ENCODE data around the gene SPPL2A. TPM values are rescaled to one million over a fixed set of nuclear protein-coding genes. Genes with fewer than 3 reads are reported as not detected.

Gene SPPL2A
- total RNA-seq, 1 experiment from 2014 or later = 38.6 TPM

DNA sequence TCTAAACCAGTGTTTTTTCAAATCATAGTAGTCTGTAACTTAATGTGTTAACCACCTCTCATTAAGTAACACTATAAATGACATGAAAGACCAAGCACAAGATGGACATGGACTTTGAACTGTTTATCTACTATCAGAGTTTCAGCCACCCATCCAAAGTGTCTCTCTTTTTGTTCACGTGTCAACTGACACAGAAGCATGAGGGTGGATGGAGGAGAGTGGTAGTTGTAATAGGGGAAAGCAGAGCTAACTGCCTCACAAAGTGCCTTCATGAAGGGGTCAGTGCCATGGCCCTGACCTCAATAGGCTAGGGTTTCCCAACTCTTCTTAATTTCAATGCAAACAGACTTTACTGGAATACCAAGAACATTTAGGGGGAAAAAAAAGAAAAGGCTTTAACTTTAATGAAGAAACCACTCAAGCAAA, 46.8 kb downstream of the SPPL2A start:
- ChIA-PET CTCF (no interaction called here), POLR2A (no interaction called here)
- Mint-ChIP-seq H3K4me1 (no peaks in the 10 kb centered on the region), H3K4me3 (no peak overlapping the region), H3K36me3 (peaks cover 7% of the 10 kb centered on the region), H3K27ac (no peak overlapping the region), H3K27me3 (ENCODE audit: low read depth) (no peaks in the 10 kb centered on the region), H3K9me3 (no peaks in the 10 kb centered on the region)
- TF ChIP-seq GABPB1 (CRISPR knock-in tag; IDR thresholded peaks at IDR 0.05) = peak; percentile 64
- no peak for TF ChIP-seq ZNF219 (CRISPR knock-in tag; IDR thresholded peaks at IDR 0.05; ENCODE audit: borderline replicate concordance)
- TF ChIP-seq, protein P1, sequence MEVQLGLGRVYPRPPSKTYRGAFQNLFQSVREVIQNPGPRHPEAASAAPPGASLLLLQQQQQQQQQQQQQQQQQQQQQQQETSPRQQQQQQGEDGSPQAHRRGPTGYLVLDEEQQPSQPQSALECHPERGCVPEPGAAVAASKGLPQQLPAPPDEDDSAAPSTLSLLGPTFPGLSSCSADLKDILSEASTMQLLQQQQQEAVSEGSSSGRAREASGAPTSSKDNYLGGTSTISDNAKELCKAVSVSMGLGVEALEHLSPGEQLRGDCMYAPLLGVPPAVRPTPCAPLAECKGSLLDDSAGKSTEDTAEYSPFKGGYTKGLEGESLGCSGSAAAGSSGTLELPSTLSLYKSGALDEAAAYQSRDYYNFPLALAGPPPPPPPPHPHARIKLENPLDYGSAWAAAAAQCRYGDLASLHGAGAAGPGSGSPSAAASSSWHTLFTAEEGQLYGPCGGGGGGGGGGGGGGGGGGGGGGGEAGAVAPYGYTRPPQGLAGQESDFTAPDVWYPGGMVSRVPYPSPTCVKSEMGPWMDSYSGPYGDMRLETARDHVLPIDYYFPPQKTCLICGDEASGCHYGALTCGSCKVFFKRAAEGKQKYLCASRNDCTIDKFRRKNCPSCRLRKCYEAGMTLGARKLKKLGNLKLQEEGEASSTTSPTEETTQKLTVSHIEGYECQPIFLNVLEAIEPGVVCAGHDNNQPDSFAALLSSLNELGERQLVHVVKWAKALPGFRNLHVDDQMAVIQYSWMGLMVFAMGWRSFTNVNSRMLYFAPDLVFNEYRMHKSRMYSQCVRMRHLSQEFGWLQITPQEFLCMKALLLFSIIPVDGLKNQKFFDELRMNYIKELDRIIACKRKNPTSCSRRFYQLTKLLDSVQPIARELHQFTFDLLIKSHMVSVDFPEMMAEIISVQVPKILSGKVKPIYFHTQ (CRISPR knock-in tag; IDR thresholded peaks at IDR 0.05) = no peak
- TF ChIP-seq, protein P2, sequence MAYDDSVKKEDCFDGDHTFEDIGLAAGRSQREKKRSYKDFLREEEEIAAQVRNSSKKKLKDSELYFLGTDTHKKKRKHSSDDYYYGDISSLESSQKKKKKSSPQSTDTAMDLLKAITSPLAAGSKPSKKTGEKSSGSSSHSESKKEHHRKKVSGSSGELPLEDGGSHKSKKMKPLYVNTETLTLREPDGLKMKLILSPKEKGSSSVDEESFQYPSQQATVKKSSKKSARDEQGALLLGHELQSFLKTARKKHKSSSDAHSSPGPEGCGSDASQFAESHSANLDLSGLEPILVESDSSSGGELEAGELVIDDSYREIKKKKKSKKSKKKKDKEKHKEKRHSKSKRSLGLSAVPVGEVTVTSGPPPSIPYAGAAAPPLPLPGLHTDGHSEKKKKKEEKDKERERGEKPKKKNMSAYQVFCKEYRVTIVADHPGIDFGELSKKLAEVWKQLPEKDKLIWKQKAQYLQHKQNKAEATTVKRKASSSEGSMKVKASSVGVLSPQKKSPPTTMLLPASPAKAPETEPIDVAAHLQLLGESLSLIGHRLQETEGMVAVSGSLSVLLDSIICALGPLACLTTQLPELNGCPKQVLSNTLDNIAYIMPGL (CRISPR knock-in tag; IDR thresholded peaks at IDR 0.05) = no peak
- TF ChIP-seq, protein P3, sequence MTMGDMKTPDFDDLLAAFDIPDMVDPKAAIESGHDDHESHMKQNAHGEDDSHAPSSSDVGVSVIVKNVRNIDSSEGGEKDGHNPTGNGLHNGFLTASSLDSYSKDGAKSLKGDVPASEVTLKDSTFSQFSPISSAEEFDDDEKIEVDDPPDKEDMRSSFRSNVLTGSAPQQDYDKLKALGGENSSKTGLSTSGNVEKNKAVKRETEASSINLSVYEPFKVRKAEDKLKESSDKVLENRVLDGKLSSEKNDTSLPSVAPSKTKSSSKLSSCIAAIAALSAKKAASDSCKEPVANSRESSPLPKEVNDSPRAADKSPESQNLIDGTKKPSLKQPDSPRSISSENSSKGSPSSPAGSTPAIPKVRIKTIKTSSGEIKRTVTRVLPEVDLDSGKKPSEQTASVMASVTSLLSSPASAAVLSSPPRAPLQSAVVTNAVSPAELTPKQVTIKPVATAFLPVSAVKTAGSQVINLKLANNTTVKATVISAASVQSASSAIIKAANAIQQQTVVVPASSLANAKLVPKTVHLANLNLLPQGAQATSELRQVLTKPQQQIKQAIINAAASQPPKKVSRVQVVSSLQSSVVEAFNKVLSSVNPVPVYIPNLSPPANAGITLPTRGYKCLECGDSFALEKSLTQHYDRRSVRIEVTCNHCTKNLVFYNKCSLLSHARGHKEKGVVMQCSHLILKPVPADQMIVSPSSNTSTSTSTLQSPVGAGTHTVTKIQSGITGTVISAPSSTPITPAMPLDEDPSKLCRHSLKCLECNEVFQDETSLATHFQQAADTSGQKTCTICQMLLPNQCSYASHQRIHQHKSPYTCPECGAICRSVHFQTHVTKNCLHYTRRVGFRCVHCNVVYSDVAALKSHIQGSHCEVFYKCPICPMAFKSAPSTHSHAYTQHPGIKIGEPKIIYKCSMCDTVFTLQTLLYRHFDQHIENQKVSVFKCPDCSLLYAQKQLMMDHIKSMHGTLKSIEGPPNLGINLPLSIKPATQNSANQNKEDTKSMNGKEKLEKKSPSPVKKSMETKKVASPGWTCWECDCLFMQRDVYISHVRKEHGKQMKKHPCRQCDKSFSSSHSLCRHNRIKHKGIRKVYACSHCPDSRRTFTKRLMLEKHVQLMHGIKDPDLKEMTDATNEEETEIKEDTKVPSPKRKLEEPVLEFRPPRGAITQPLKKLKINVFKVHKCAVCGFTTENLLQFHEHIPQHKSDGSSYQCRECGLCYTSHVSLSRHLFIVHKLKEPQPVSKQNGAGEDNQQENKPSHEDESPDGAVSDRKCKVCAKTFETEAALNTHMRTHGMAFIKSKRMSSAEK (CRISPR knock-in tag; IDR thresholded peaks at IDR 0.05; ENCODE audit: borderline replicate concordance) = no peak
- TF ChIP-seq JUN (CRISPR knock-in tag; IDR thresholded peaks at IDR 0.05) = no peak
- TF ChIP-seq, protein P4, sequence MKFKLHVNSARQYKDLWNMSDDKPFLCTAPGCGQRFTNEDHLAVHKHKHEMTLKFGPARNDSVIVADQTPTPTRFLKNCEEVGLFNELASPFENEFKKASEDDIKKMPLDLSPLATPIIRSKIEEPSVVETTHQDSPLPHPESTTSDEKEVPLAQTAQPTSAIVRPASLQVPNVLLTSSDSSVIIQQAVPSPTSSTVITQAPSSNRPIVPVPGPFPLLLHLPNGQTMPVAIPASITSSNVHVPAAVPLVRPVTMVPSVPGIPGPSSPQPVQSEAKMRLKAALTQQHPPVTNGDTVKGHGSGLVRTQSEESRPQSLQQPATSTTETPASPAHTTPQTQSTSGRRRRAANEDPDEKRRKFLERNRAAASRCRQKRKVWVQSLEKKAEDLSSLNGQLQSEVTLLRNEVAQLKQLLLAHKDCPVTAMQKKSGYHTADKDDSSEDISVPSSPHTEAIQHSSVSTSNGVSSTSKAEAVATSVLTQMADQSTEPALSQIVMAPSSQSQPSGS (CRISPR knock-in tag; IDR thresholded peaks at IDR 0.05; ENCODE audit: borderline replicate concordance, low read depth) = no peak
- DNase-seq (ENCODE audit: low spot score) = no peak
- ATAC-seq = no peak

DNA sequence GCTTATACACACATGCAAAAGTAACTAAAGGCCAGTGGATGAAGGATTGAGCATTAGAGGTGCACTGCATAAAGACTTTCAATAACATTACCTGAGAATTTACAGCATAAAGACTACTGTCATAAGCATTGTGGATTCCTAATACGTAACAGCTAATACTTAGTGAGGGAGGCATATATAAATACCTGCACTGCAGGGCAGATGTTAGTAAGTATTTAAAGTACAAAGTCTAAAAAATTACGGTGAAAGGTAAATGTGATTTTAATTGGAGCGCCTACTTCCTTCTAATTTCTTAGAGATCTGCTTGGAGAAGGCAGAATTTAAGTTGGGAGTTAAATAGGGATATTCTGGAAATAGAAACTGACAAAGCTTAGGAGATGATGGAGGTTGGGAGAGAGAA, 53.5 kb downstream of the SPPL2A start:
- Mint-ChIP-seq H3K9me3 (no peaks in the 10 kb centered on the region), H3K4me1 (no peaks in the 10 kb centered on the region), H3K27ac (no peak overlapping the region), H3K4me3 (no peak overlapping the region), H3K27me3 (ENCODE audit: low read depth) (no peaks in the 10 kb centered on the region), H3K36me3 (no peaks in the 10 kb centered on the region; the same call in 1 of the 2 replicates)
- ATAC-seq (no peak), DNase-seq (ENCODE audit: low spot score) (no peak)
- CTCF ChIA-PET = no interaction called here
- TF ChIP-seq RORB (CRISPR knock-in tag; IDR thresholded peaks at IDR 0.05) (no peak), OVOL2 (CRISPR knock-in tag; IDR thresholded peaks at IDR 0.05; ENCODE audit: borderline replicate concordance) (no peak), ZNF416 (CRISPR knock-in tag; IDR thresholded peaks at IDR 0.05) (no peak), TP53 (CRISPR knock-in tag; IDR thresholded peaks at IDR 0.05) (no peak), HMGA2 (CRISPR knock-in tag; IDR thresholded peaks at IDR 0.05) (no peak), MYBL2 (CRISPR knock-in tag; IDR thresholded peaks at IDR 0.05) (no peak), GABPB1 (CRISPR knock-in tag; IDR thresholded peaks at IDR 0.05) (no peak), PRRX2 (CRISPR knock-in tag; IDR thresholded peaks at IDR 0.05) (no peak), NR2C2 (CRISPR knock-in tag; IDR thresholded peaks at IDR 0.05) (no peak), GTF2I (CRISPR knock-in tag; conservative IDR thresholded peaks at IDR 0.05) (no peak), ESRRA (CRISPR knock-in tag; IDR thresholded peaks at IDR 0.05; ENCODE audit: borderline replicate concordance) (no peak), ZNF121 (CRISPR knock-in tag; IDR thresholded peaks at IDR 0.05) (no peak), RELA (CRISPR knock-in tag; IDR thresholded peaks at IDR 0.05; ENCODE audit: borderline replicate concordance) (no peak), MXD4 (CRISPR knock-in tag; IDR thresholded peaks at IDR 0.05; ENCODE audit: borderline replicate concordance) (no peak), ELF4 (CRISPR knock-in tag; IDR thresholded peaks at IDR 0.05; ENCODE audit: low read depth) (no peak), TCF7 (CRISPR knock-in tag; IDR thresholded peaks at IDR 0.05; ENCODE audit: low read depth) (no peak)
- TF ChIP-seq, protein P2 (CRISPR knock-in tag; IDR thresholded peaks at IDR 0.05) = no peak
- TF ChIP-seq, protein P5, sequence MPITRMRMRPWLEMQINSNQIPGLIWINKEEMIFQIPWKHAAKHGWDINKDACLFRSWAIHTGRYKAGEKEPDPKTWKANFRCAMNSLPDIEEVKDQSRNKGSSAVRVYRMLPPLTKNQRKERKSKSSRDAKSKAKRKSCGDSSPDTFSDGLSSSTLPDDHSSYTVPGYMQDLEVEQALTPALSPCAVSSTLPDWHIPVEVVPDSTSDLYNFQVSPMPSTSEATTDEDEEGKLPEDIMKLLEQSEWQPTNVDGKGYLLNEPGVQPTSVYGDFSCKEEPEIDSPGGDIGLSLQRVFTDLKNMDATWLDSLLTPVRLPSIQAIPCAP (CRISPR knock-in tag; IDR thresholded peaks at IDR 0.05) = no peak
- POLR2A ChIA-PET = no interaction called here

All from WTC11 (cell line).